ENCODE data around the gene UFSP2.
"Not testable (repeated sequence)": the region's sequence is repeated elsewhere in the genome, so short reads cannot be mapped to it uniquely, and the experiment has no call there.

Gene UFSP2

GRCh38 chr4:185381288-185382196 is 44.2 kb downstream of the UFSP2 start:
- no peak for DNase-seq

GRCh38 chr4:185380320-185380719 is 45.4 kb downstream of the UFSP2 start:
- DNase-seq = no peak

- DNase-seq = no peak
Measured at GRCh38 chr4:185379326-185380295, 46.2 kb downstream of the UFSP2 start.

GRCh38 chr4:185378264-185378663 is 47.5 kb downstream of the UFSP2 start:
- no peak for DNase-seq

- no peak for DNase-seq
Measured at GRCh38 chr4:185374573-185374972, 51.2 kb downstream of the UFSP2 start.

- no peak for DNase-seq
Measured at GRCh38 chr4:185374027-185374426, 51.7 kb downstream of the UFSP2 start.

- DNase-seq = no peak
Measured at GRCh38 chr4:185371702-185372101, 54.1 kb downstream of the UFSP2 start.

GRCh38 chr4:185370268-185370949 is 55.4 kb downstream of the UFSP2 start:
- no peak for DNase-seq

GRCh38 chr4:185369731-185370130 is 56.0 kb downstream of the UFSP2 start:
- DNase-seq = no peak

- DNase-seq = no peak
Measured at GRCh38 chr4:185364886-185365285, 60.9 kb downstream of the UFSP2 start.

GRCh38 chr4:185363251-185363650 is 62.5 kb downstream of the UFSP2 start:
- no peak for DNase-seq

- not testable (repeated sequence) for DNase-seq
Measured at GRCh38 chr4:185362570-185362969, 63.2 kb downstream of the UFSP2 start.

- no peak for DNase-seq
Measured at GRCh38 chr4:185361872-185362271, 63.9 kb downstream of the UFSP2 start.

GRCh38 chr4:185359767-185360446 is 65.9 kb downstream of the UFSP2 start:
- DNase-seq = no peak

- no peak for DNase-seq
Measured at GRCh38 chr4:185358959-185359358, 66.8 kb downstream of the UFSP2 start.

- DNase-seq = no peak
Measured at GRCh38 chr4:185358514-185358913, 67.2 kb downstream of the UFSP2 start.

- no peak for DNase-seq
Measured at GRCh38 chr4:185357733-185358440, 67.9 kb downstream of the UFSP2 start.

- DNase-seq = no peak
Measured at GRCh38 chr4:185357211-185357610, 68.6 kb downstream of the UFSP2 start.

- DNase-seq = no peak
Measured at GRCh38 chr4:185352741-185353140, 73.0 kb downstream of the UFSP2 start.

GRCh38 chr4:185352202-185352601 is 73.6 kb downstream of the UFSP2 start:
- no peak for DNase-seq

- no peak for DNase-seq
Measured at GRCh38 chr4:185351691-185352090, 74.1 kb downstream of the UFSP2 start.

Measured in SW 1271 (cell line).